HG02885 (cell line): ENCODE data around the gene MPZL2.

Source experiments
- ATAC-seq: cut with Tn5 transposase; IDR thresholded peaks from one replicate; pipeline ENCODE4 v1.9.1; 2021; ENCODE audit warnings: mild to moderate bottlenecking; ENCODE audit not compliant: unreplicated experiment, poor library complexity

The MPZL2 gene

GRCh38 chr11:118245936-118246562, 18.0 kb downstream of the MPZL2 start:
- ATAC-seq: no peak

DNA sequence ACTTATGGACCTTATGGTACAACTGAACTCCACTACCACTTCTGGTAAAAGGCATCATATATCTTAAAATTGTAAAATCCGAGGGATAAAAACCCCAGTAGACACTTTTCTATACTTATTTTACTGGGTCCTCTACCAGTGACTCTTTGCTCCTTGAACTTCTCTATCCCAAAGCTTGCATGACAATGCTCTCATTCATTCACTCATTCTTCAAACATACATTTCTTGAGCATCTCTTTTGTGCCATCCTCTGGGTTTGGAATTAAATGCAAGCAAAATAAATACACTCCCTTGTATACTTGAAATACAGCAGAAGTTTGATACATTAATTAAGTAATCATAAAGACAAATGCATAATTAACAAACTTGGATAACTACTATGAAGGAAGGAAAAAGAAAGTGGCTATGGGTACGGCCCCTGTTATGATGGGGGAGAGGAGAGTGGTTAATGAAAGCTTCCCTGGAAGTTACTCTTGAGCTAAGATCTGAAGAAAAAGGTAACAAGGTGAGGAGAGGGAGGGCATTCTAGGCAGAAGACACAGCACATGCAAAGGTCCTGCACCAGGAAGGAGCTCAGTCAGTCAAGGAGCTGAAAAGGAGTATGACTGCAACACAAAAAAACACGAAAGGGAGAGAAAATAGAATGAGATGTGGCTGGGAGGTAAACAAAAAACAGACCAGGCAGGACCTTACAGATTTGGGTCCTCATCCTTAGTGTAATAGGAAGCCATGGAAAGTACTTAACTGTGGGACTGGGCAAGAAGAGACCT, 19.9 kb downstream of the MPZL2 start:
- ATAC-seq: no peak

GRCh38 chr11:118243161-118243560, 20.9 kb downstream of the MPZL2 start:
- no peak for ATAC-seq

DNA sequence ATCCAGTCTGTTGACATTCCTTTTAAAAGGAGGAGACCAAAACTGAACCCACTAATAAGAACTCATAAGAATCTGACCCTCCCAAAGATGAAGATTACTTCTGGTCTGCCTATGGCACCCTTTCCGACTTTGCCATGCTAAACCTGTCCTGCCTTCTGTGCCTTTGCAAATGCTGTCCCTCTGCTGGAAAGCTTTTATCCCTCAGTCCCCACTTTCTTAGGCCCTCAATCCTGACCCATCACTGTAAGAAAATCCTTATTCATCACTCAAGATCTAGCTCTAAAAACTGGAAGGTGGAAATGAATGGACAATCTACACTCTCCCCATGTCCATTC, 22.4 kb downstream of the MPZL2 start:
- ATAC-seq: no peak

- peak; percentile 80 for ATAC-seq
These were observed 22.9 kb downstream of the MPZL2 start for GRCh38 chr11:118240999-118241763.

GRCh38 chr11:118239509-118240205, 24.4 kb downstream of the MPZL2 start:
- ATAC-seq: no peak

DNA sequence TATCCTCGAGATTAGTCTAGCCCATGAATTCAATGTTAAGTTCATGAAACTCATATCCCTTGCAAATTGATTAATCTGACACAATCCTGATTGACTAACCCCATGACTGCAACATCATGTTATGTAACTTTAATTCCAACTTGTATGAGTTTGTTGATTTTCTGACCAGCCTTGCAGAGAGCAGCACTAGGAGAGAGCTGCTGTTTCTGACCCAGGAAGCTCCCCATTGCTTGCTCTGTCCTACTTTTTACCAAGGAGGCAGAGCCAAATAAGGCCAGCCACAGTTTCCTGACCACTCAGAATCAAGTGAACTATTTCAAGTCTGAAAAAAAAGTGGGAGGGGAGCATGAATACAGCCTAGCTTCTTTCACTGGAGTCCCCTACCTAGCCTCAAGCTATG, 25.2 kb downstream of the MPZL2 start:
- no peak for ATAC-seq

GRCh38 chr11:118238421-118238820, 25.7 kb downstream of the MPZL2 start:
- no peak for ATAC-seq

- no peak for ATAC-seq
These were observed 27.9 kb downstream of the MPZL2 start for GRCh38 chr11:118236170-118236569.

- ATAC-seq: no peak
These were observed 29.3 kb downstream of the MPZL2 start for GRCh38 chr11:118234833-118235232.

GRCh38 chr11:118233850-118234249, 30.2 kb downstream of the MPZL2 start:
- no peak for ATAC-seq

DNA sequence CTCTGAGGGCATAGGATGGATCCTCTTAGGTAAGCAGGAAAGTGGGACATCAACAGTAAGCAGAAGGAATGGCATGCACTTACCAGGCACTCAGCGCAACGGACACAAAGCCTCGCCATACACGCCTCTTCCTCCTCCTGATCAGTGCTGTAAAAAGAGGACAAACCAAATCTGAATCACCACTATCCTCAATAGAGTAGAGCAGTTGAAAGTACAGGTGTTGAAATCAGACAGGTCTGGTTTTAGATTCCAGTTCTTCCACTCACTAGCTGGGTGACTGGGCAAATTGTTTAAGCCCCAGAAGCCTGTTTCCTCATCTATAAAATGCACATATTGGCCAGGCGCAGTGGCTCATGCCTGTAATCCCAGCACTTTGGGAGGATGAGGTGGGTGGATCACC, 30.7 kb downstream of the MPZL2 start:
- ATAC-seq: no peak

GRCh38 chr11:118232659-118233058, 31.4 kb downstream of the MPZL2 start:
- no peak for ATAC-seq

DNA sequence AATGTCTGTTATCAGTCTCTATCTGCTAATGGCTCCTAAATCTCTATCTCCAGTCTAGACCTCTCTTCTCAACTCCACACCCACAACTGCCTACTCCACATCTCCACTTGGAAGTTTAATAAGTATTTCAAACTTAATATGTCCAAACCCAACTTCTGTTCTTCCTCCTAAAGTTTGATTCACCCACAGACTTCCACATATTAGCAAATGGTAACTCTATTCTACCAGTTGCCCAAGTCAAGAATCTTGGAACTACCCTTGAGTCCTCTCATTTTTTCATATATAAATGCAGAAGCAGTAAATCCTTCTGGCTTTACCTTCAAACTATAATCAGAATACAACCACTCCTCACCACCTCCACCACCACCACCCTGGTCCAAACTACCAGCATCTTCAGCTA, 32.6 kb downstream of the MPZL2 start:
- ATAC-seq: no peak

DNA sequence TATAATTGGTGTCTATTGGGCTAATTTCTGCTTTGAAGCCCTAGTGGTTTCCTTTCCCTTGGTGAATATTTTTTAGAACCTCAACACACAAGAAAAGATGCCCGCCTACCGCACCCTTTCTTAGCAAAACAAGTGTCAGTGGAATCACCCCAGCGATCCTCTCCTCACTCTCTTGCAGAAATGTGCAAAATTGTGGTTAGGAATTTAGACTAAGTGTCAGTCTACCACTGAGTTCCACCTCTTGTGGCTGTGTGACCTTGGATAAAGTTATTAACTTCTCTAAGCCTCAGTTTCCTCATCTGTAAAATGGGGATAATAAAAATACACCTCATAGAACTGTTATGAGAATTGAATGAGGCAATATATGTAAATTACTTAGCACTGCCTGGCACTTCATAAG, 34.0 kb downstream of the MPZL2 start:
- no peak for ATAC-seq

DNA sequence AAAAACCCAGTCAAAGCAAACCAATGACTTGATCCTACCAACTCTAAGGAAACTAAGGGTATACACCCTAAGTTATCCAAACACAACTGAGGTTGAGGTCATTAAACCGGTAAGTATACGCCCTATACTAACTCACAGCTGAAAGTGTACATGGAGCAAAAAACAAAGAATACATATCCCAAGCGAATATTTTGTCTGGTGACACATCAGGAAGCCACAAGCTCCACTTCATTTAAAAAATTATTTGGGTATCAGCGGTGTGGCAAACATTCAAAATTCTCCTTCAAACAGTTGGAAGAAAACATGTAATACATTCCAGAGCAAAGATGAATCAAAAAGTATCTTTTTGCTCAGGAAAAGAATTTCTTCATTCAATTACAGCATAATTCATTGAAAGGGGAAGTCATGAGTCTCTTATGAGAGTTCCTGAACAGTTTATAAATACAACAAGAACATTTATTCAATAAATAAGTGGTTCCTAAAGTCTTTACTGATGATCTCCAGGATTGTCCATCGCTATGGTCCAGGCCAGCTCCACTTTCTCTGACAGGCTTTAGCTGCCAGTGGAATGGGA, 34.7 kb downstream of the MPZL2 start:
- no peak for ATAC-seq

DNA sequence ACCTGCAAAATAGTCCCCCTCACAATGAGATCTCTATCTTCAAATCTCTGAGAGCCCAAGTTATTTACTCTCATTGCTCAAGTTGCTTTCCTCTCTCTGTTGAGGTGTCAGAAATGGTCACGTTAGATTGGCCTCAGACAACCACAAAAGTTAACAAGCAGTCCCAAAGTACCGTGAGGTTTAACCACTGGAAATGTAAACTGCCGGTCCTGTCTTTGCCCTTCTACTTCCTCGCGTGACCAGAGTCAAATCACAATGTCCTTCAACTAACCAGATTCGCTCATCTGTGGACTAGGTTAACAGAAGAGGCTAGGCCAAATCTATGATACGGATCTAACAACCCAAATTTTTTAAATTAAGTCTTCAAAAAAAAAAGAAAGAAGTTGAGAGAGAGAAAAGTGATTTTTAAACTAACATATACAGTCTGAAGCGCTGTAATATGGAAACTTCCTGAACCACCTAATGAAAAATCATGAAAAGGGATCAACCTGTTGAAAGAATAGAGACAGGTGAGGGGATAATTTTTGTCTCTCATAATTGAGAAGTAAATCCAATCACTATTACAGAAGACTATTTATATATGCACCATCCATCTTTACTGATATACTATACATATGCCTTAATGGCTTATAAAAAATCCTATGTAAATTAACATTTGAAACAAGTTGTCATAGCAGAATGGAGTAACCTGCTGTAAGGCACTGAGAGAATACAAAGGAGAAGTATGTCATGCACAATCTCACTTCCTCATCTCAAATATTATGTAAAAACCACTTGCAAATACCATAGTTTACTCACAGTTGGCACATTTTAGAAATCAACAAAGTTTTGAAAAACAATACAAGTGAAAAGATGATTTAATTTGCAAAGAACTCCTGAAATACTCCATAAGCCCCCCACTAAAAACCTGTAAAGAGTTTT, 36.0 kb downstream of the MPZL2 start:
- peak; percentile 52 for ATAC-seq

GRCh38 chr11:118226781-118227180, 37.3 kb downstream of the MPZL2 start:
- no peak for ATAC-seq

- ATAC-seq: no peak
These were observed 37.8 kb downstream of the MPZL2 start for GRCh38 chr11:118226296-118226695.
